Dermis blood vessel endothelial cell (primary cell): ENCODE data around the gene CSNK1D. TPM values are rescaled to one million over a fixed set of nuclear protein-coding genes. Genes with fewer than 3 reads are reported as not detected.

Source experiments
- DNase-seq: peaks from one replicate; pipeline ENCODE4 v3.0.0; 2010
- total RNA-seq: library from RNA; depleted of rRNA; stranded (reverse); fragments of >200 nt; gene quantifications from 2 replicates; pipeline ENCODE4 v1.2.3, GENCODE V29; 2014

The CSNK1D gene
- total RNA-seq, 1 donor from 2014 or later: 39.3 TPM

GRCh38 chr17:82227629-82228277 lies 45.7 kb downstream of the CSNK1D start:
- no peak for DNase-seq

- DNase-seq: no peak
These were observed 46.5 kb downstream of the CSNK1D start for GRCh38 chr17:82226809-82227628.

- no peak for DNase-seq
These were observed 47.2 kb downstream of the CSNK1D start for GRCh38 chr17:82226146-82226808.

GRCh38 chr17:82225368-82226029 lies 48.0 kb downstream of the CSNK1D start:
- no peak for DNase-seq

GRCh38 chr17:82224666-82225065 lies 48.8 kb downstream of the CSNK1D start:
- no peak for DNase-seq

- no peak for DNase-seq
These were observed 50.0 kb downstream of the CSNK1D start for GRCh38 chr17:82223517-82223916.

- no peak for DNase-seq
These were observed 50.7 kb downstream of the CSNK1D start for GRCh38 chr17:82222816-82223215.

- no peak for DNase-seq
These were observed 52.1 kb downstream of the CSNK1D start for GRCh38 chr17:82221341-82221902.

GRCh38 chr17:82219753-82220709 lies 53.5 kb downstream of the CSNK1D start:
- no peak for DNase-seq

GRCh38 chr17:82219083-82219482 lies 54.4 kb downstream of the CSNK1D start:
- DNase-seq: no peak

- DNase-seq: no peak
These were observed 55.0 kb downstream of the CSNK1D start for GRCh38 chr17:82218349-82219075.

GRCh38 chr17:82217530-82218204 lies 55.8 kb downstream of the CSNK1D start:
- DNase-seq: peak; percentile 87

GRCh38 chr17:82217120-82217529 lies 56.4 kb downstream of the CSNK1D start:
- peak; percentile 54 for DNase-seq

- peak; percentile 57 for DNase-seq
These were observed 57.0 kb downstream of the CSNK1D start for GRCh38 chr17:82216301-82217119.

GRCh38 chr17:82215972-82216300 lies 57.6 kb downstream of the CSNK1D start:
- DNase-seq: no peak

- DNase-seq: no peak
These were observed 58.2 kb downstream of the CSNK1D start for GRCh38 chr17:82215095-82215971.

- DNase-seq: no peak
These were observed 59.4 kb downstream of the CSNK1D start for GRCh38 chr17:82214012-82214628.
